Measurements from ENCODE around the gene AFF2.

The AFF2 gene

DNA sequence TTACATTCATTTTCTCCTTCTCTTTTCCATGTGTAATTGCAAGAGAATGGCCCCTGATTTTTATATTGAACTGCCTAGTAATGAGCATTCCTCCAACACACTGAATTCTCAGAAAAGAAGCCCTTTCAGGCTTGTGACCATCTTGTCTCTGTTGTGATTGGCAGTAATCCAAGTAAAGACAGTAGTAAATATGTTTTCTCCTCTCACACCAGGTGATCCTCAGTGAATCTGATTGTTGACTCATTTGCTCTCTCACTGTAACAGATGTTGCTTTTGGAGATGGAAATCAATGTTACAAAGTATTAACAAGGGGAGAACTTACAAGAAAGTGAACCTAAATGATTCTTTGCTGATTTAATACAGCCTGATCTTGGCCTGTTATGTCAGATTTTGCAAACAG is 271.0 kb downstream of the AFF2 start:
- no peak for DNase-seq

DNA sequence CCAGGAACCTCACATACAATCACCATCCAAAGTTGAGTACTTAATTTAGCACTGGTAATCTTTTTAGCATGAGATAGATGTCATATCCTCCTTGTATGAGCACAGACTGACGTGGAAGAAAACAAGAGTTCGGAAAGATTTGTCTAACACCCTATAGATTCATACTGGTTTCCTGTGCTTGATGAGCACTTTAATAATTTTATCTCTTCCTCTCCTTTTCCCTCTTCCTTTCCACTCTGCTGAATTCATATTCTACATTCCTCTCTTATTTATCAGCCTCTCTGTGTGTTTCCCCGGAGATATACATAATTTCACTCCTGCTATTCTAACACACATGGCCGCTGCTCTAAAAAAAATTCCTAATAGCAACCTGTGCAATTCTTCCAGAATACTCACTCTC is 273.9 kb downstream of the AFF2 start:
- DNase-seq: no peak

DNA sequence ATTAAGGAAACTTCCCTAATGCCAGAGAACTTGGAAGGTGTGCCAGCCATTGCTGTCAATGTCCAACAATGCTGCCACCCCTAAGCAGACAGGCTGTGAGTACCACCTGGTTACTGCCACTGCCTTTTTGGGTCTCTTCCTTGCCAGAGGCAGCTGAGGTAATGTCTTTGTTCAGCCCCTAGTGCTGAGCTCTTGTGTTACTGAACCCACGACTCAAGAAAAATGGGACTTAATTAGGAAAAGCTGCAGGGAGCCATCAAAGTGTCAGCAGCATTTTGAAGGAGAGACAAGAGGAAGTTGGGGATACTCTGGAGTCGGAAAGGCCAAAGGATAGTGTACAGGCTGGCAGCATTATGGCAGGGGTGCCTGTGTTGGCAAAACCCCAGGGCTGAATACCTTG is 283.7 kb downstream of the AFF2 start:
- DNase-seq: no peak

DNA sequence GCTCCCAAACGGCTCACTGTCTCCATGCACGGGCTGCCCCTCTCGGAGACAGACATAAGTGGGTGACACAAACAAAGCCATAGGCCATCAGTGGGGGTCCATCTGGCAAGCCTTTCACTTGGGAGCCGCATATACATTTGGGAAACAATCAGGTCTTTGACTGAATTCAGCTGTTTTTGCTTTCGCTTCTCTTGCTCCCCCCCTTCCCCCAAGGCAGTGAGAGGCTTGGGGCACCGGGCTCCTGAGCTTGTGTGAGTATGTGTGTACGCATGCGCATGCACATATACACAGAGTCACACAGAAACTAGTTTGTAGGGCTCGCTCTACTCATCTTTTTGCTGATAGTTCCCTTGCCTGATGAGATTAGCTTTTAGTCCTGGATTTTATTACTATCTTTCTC is 284.4 kb downstream of the AFF2 start:
- no peak for DNase-seq

DNA sequence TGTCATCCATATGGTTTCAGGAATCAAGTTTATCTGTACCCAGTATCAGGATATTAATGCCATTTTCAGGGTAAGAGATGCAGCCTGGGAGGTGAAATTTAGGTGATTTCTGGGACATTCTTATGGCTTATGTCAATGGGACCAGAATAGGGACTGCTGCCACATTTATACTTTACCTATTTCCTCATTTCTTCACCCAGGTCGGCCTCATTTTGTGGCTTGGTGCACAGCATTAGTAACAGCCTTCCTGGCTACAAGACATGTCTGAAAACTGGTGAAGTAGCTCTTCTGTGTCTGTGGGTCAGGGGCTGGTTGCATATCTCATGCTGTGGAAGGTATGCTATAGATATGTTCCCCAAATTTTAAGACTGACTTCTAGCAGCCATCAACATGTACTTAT is 284.8 kb downstream of the AFF2 start:
- DNase-seq: no peak

DNA sequence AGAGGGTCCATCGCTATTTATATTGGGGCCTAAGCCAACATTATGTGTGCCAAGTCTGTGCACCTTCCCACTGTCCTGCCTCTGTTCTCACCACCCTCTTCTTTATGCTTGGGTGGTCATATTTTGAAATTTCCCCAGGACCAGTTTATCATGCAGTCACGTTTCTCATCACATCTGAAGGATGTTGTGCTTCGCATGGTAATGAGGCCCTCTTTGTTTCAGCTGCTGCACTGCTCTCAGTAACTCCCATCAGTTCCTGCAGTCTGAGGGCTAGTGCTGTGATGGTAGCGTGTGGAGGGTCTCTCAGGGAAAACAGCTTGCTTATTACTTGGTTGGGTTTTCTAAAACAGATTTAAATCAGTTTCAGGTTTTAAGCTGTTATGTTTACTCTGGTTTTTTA is 288.0 kb downstream of the AFF2 start:
- no peak for DNase-seq

DNA sequence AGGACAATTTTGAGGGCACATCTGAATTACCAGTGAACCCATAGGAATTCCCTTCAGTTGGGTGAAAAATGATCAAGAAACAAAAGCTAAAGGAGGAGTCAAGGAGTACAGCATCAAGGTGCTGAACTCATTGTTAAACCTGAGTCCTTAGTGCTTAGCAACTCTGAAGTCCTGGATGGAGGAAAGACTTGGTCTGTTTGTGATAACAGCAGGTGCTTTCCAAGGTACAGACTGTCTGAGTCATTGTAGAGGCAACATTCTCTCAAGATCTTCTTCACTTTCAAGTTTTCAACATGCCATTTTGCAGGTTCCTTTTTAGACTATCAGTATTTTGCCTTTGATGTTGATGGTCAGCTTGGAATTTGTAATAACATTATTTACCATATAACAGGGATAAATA is 293.9 kb downstream of the AFF2 start:
- no peak for DNase-seq

DNA sequence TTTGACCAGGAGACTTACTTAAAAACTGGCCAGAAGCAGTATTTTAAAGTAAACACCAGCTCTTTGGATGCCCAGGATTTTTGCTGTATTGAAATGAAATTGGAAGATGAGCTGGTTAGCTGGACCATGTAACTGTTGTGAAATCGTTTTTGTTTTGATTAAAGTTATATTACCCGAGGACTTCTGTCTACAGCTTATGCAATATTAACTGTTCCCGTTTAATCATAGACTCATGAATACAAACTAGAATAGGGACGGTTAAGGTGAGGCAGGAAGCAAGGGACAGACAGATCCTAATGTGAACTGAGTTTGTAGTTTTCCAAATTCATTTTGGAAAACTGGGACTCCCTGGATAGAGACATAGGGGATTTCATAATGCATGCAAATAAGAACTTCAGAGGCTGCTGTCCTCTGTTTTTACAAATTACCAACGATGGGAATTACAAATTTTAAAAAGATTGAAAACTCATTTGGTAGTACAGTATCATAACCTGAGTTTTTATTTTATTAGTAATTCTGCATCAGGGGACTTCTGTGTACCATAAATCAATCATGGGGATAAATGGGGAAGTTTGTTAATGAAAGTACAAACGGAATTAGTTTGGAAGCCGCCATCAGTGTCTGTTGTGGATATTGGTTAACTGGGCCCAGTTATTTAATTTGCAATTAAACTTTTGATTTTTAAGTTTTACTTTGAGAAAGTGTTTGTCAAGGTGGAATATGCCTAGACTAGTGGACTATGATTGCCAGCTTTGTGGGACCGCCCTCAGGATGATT is 304.4 kb downstream of the AFF2 start:
- DNase-seq: no peak

DNA sequence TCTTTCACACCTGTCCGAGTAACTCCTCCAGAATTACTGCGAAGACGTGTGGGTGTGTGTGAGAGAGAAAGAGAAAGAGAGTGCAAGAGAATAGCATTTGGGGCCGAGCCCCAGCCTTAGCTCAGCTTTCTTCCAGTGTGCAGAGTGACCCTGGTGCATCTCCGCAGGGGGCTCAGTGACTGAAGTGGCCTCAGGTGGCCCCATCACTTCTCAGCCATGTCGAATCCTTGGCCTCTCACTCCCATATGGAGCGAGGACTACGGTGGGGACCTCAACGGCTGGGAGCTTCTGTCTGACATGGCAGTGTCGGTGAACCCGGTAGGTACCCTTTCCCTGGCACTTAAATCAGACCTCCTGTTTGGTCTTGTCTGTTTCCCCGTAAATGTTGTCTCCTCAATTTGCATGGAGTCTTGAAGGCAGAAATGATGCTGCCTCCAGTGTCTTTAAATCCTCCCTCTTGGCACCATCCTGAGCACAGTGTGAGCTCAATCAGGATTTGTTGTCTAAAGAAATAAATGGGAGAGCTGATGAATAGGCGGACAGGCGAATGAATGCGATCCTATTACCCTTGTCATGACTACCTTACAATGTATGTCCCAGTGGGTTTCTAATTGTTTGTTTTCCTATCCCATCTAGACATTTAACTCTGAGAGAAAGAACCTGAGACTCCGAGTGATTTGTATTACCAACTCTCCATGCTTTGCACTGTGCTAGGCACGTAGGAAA is 305.9 kb downstream of the AFF2 start:
- DNase-seq: no peak

DNA sequence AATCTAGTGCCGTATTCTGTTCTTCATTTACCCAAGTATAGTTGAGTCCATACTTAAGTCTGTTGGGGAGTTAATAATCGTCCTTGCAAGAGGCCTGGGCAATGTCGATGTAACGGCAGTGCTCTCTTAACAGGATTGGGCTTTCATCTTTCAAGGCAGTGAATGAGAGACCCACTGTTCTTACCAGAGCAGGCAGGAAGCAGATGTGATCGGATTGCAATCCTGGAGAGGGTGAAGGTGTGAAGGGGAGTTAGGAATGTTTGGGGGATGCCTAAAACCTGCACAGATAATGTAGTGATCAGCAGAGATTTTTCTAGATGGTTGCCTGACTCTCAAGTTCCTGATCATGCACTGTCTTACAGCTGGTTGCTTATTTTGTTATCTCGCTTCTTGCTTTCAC is 308.4 kb downstream of the AFF2 start:
- no peak for DNase-seq

DNA sequence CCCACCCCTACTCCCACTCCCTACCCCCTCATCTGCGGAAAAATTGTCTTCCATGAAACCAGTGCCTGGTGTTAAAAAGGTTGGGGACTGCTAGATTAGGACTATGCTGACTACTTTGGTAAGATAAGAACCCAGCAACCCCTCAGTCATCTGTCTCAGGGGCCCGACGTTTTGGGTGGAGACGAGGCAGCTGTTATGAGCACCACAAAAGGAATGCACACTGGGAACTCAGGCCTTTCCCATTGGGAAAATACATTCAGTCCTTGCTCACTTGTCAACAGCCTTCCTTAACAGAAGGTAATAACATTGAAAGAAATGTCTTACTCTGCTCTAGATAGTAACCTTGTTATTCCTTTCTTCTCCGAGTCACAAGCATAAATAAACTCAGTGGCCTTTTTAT is 310.8 kb downstream of the AFF2 start:
- no peak for DNase-seq

DNA sequence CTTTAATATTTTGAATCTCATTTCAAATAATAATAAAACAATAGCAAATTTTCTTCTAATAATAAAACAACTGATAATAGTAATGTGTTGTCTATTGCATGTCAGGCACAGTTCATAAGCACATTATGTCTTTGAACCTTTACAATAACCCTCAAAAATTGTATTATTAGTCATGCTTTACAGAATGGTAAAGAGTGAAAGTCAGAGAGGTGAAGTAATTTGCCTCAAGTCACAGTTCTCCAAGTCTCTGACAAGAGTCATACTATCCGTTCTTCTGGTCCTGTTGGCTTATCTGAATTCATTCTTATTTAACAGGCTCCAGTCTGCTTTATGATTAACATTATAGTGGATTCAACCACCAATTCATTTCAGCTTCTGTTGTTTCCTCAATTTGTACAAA is 313.0 kb downstream of the AFF2 start:
- no peak for DNase-seq

DNA sequence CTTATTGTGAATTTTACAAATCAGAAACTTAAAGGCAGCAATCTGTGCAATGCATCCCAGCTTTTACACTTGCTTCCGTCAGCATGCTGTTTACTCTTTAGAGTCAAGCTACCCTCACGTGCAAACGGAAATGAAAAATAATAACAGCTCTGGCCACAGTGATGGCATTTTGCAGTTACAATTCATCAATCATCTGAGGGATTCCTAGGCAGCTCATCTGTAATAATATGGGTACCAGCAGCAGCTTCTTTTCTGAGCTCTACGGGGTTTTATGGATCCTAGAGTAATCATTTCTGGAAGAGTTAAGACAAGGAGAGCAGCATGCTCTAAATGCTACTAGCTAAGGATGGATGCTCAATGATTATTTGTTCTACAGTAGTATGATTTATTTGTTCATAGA is 313.6 kb downstream of the AFF2 start:
- DNase-seq: no peak

DNA sequence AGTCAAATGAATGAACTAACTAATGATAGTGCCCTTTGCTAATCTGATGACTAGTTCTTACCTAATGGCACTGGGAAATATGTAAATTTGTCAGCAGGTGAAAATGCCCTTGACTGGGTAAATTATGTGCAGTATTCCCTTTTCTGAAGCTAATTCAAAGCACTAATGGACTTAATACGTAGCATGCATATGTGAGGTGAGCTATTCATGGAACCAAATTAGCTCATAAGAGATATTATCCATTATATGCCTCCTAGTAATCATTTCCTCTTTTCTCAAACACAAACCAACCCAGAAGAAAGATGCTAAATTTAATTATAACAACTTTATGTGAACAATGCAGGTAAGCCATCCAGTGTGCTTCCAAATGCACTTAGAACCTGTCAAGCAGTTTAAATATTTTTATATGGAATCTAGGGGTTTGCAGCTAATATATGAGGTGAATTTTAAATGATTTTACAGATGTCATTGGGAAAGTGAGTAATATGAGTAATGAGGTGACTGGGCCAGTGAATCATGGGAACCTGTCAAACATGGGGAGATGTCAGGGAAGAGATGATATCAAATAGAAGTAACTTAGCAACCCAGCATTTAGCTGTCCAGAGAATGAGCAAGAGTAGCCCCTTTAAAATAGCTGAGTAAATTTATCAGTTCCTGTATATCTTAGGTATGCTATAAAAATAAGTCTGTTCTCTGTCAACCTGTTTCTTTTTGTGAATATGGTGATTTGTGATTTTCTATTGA is 315.0 kb downstream of the AFF2 start:
- no peak for DNase-seq

DNA sequence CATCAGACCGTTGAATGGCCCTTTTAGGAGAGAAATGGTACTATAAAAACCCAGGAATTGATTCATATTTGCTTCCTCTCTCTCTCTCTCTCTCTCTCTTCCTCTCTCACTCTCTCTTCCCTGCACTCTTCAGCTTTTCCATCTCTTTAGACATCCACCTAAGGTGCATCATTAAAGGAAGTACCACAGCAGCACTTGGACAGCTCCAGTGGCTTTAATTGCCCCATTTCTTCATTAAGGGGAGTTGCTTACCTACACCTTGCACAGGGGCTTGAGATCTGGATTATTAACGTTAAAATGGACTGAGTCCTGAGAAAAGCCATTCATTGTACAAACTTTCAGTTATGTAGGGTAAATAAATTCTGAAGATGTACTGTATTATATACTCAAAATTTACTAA is 323.6 kb downstream of the AFF2 start:
- no peak for DNase-seq

DNA sequence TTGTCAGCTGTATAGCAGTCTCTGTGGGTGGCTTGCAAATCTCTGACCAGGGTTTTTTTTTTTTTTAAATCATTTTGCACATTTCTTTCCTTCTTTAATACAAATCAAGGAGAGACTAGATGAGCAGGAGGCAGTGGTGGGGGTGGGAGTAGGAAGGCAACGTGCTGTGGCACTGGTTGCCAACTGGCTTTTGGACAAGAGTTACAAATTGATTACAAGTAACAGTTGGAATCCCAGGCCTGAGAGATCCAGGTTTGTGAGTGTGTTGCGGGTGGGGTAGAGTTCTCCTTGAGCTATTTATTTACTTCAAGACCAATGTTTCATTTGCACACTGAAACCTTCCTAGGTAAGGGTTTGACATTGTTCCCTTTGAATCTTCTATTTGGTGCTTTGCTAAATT is 325.3 kb downstream of the AFF2 start:
- no peak for DNase-seq

DNA sequence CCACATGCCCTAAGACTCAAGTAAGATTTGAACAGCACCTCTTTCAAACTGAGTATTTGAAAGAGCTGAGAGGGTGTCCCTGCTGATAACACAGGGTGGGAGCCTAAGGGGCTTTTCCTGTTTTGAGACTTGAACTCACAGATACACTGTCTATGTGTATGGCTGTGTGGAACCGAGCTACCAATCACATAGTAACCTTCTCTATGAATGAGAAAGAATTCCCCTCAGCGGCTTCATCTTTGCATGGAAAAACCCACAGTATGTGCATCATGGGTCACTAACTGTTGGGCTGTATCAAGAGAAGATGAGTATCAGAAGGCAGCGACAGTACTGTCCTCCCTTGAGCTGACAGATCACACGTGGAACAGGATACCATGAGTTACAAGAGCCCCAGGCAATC is 336.3 kb downstream of the AFF2 start:
- DNase-seq: no peak

DNA sequence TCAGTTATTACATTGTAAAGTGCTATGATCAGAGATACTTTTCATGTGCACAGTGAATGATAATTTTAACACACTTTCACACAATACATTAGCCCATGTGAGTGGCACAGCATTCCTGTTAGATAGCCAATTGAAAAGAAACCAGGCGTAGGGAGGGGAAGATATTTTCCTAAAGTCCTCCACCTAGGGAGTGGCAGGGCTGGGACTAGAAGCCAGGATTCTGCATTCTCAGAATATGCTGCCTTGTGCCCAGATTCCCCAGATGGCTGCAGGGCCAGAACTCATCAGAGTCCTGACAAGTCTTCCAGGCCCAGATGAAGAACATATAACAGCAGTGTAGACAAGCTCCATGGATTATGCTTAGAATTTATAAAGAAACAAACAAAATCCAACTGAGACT is 350.2 kb downstream of the AFF2 start:
- no peak for DNase-seq

DNA sequence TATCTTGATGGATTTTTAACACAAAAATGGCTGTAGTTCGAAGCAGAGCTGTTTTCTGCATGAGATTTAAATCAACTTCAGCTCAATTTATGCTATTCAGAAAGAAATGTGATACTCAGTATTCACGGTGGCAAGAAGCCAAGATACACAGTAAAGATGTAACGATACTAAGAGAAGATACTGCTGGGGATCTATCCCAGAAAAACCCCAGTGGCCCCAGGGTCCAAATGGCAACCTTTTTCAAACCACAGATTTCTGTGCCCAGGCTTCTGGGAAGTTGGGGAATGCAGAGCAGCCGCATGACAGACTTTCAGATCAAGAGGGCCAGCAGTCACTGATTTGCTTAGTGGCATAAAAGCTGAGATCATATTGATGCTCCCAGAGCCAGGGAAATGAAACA is 353.9 kb downstream of the AFF2 start:
- DNase-seq: no peak

DNA sequence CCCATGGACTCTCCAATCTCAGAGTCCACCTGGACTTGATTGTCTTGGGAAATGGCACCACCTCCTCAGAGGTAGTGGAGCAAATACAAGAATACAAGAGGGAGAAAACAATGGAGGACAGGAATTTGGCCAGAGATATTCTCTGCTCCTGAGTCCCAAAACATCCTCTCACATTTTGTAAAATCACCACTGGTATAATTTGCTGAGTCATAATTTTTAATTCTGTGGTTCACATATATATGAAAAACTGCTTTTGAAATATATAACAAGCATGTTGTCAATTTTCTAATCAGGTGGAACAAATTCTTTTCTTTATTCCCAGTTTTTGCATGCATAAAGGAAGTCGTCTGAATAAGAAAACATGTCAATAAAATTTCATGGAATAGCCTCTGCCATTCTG is 356.1 kb downstream of the AFF2 start:
- DNase-seq: no peak

DNA sequence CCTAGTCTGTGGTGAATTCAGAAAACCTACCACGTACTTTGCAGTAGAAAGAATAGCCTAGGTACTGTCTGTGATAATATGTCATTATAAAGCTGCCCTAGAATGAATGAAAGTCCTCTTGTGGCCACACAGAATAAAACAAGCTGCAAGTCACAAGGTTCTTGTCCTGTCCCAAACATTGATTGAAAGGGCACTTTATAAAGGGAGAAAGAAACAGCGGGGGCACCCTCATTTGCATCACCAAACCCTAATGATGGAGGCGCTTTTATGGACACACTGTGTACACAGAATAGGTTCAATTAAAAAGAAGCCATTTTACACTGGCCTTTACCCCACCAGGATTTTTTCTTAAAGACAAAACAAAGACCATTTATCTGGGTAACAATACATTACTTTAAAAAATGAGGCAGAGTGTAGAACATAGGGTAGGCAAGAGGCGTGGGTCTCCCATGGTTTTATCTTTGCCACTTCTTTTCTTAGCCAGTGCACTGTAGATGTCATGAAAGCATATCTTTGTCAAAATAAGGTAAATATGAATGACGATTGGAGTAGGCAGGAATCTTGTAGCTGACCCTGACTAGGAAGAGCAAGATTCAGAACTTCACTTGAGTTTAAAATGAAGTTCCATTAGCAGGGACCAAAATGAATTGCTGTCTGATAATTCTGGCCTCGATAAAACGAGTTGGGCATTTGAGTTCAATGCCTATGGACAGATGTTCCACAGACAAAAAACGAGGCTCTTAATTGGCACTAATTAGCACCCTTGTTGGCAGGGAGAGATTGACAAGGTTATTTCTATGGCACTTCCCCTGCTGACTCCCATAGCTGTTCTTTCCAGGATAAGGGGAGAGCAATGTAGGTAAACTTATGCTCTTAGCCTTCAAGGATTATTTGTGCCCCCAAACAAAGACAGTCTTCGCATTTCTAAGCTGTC is 365.1 kb downstream of the AFF2 start:
- no peak for DNase-seq

DNA sequence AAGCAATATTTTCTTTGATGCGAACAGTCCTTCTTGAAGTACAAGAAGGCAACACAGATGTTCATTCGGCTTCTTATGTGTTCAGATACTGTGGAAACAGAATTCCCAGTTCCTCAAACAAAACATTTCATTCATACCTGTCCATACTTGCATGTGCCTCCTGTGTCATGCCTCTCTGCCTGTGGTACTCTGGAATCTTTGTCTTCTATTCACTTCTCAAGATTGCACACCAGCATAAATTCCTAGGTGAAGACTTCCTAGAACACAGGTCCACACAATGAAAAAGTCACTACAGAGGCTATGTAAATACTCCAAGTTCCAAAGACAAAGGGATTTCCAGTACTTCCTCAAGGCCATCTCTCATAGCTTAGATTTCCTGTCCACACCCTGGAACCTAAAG is 367.2 kb downstream of the AFF2 start:
- DNase-seq: no peak
